Breast epithelium (tissue), 3 donors: Measurements from ENCODE around the gene PYGB.

Experiments
- POLR2A ChIP-seq: fragments of 450-650 bp; IDR thresholded peaks from one replicate; pipeline ENCODE4 v1.6.1; 2016; ENCODE audit warnings: antibody characterized with exemption, mild to moderate bottlenecking, moderate library complexity
- POLR2AphosphoS5 ChIP-seq, 3 donors: sonication (generic); formaldehyde crosslinking; IDR thresholded peaks; one replicate each; pipeline ENCODE4 v1.6.1; 2017; ENCODE audit warnings: antibody characterized with exemption in 3 of 3

- no peak for TF ChIP-seq POLR2AphosphoS5 (IDR thresholded peaks at IDR 0.05)
- no peak for TF ChIP-seq POLR2A
Observed at GRCh38 chr20:25238319-25239037, 9.4 kb upstream of the PYGB start.
